ENCODE results near the gene TMEM234. TPM values are rescaled to one million over a fixed set of nuclear protein-coding genes. Genes with fewer than 3 reads are reported as not detected.

Gene TMEM234
- total RNA-seq, 1 experiment from 2014 or later = 23.3 TPM

DNA sequence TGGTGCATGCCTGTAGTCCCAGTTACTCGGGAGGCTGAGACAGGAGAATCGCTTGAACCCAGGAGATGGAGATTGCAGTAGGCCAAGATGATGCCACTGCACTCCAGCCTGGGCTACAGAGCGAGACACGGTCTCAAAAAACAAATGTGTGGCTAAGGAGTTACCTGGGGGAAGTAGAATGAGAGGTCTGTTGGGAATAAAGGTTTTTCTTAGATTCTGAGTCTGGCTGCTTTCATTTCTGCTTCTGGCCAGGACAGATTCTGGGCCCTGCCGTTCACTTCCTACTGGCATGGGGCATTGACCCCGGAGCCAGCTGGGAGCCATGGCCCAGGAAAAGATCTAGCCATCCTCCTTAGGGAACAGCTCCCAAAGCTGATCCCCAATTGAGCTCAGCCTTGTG lies 13.7 kb downstream of the TMEM234 start:
- POLR2A ChIA-PET = no interaction called here

DNA sequence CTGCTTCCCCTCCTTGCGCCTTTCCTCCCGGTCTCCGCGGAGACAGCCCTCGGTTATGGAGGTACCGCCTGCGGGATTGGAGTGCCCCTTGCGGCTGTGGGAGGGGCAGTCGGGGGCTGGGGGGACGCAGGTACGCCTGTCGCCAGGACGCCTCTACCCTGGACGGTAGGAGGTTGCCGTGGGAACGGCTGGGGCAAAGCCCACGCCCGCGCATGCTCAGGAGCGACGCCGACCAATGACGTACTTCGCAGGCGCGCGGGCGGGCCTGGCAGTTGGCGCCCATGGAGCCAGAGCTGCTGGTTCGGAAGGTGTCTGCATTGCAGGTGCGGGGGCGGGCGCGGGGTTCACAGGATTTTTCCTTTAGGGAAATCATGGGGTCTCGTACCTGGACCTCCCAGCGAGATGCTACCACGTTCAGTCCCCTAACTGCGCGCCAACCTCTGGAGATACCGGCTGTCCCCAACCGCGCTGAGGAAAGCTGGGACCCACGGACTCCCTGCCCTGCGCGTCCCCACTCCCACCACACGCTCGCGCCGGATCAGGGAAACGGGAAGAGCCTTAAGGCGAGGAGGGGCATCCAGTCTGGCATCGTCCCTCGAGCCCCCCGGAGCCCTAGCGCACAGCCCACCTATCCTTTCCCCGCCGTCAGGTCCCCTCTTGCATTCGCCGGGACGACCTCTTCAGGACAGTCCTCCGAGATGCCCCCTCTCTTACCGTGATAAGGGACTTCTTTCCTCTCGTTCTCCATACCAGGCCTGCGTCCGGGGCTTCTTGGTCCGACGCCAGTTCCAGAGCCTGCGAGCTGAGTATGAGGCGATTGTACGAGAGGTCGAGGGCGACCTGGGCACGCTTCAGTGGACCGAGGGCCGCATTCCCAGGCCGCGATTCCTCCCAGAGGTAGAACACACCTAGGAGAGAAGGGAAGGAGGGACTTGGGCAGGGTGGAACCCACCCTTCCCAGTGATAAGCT lies 16.5 kb downstream of the TMEM234 start, which contains the start of gene IQCC:
Gene IQCC, plus strand, starts transcription at position 271 of the 970 bp plus-strand sequence. Its CDS starts 11 bp downstream, at position 282.
- peak; percentile 87; the same call in 1 of the 2 replicates for TF ChIP-seq SIN3A (IDR thresholded peaks at IDR 0.05; ENCODE audit: borderline replicate concordance, insufficient read depth, low read depth, low read length)
- TF ChIP-seq TCF7L2 (IDR thresholded peaks at IDR 0.05; ENCODE audit: low read depth, low read length) = no peak
- TF ChIP-seq, protein P1, sequence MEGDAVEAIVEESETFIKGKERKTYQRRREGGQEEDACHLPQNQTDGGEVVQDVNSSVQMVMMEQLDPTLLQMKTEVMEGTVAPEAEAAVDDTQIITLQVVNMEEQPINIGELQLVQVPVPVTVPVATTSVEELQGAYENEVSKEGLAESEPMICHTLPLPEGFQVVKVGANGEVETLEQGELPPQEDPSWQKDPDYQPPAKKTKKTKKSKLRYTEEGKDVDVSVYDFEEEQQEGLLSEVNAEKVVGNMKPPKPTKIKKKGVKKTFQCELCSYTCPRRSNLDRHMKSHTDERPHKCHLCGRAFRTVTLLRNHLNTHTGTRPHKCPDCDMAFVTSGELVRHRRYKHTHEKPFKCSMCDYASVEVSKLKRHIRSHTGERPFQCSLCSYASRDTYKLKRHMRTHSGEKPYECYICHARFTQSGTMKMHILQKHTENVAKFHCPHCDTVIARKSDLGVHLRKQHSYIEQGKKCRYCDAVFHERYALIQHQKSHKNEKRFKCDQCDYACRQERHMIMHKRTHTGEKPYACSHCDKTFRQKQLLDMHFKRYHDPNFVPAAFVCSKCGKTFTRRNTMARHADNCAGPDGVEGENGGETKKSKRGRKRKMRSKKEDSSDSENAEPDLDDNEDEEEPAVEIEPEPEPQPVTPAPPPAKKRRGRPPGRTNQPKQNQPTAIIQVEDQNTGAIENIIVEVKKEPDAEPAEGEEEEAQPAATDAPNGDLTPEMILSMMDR (IDR thresholded peaks at IDR 0.05) = no peak
- peak; percentile 90 for TF ChIP-seq POLR2AphosphoS5 (IDR thresholded peaks at IDR 0.05; ENCODE audit: low read depth, low read length)
- TF ChIP-seq, protein P2, sequence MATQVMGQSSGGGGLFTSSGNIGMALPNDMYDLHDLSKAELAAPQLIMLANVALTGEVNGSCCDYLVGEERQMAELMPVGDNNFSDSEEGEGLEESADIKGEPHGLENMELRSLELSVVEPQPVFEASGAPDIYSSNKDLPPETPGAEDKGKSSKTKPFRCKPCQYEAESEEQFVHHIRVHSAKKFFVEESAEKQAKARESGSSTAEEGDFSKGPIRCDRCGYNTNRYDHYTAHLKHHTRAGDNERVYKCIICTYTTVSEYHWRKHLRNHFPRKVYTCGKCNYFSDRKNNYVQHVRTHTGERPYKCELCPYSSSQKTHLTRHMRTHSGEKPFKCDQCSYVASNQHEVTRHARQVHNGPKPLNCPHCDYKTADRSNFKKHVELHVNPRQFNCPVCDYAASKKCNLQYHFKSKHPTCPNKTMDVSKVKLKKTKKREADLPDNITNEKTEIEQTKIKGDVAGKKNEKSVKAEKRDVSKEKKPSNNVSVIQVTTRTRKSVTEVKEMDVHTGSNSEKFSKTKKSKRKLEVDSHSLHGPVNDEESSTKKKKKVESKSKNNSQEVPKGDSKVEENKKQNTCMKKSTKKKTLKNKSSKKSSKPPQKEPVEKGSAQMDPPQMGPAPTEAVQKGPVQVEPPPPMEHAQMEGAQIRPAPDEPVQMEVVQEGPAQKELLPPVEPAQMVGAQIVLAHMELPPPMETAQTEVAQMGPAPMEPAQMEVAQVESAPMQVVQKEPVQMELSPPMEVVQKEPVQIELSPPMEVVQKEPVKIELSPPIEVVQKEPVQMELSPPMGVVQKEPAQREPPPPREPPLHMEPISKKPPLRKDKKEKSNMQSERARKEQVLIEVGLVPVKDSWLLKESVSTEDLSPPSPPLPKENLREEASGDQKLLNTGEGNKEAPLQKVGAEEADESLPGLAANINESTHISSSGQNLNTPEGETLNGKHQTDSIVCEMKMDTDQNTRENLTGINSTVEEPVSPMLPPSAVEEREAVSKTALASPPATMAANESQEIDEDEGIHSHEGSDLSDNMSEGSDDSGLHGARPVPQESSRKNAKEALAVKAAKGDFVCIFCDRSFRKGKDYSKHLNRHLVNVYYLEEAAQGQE (IDR thresholded peaks at IDR 0.05; ENCODE audit: insufficient read depth in 1 of 2, low read depth in 2 of 2, low read length in 1 of 2) = no peak
- DNase-seq (ENCODE audit: low read depth, low spot score) (no peak), ATAC-seq (peak; percentile 88)
- H3K27ac ChIP-seq (ENCODE audit: low read length) = peak within 1 kb of the TSS; percentile 77
- ChIA-PET CTCF (interaction anchor here (0.6 to 1.5 kb wide), 2 partner anchors 10 to 53 kb away, joined by 3 to 5 read pairs; no protein-coding TSS in a partner anchor), POLR2A (interaction anchor here (0.6 kb wide), 1 partner anchor 100 kb away, joined by 8 read pairs; no protein-coding TSS in a partner anchor)
- no peaks in the 10 kb centered on the region for H3K27me3 ChIP-seq (ENCODE audit: control insufficient read depth, insufficient read depth, low read length)
- intact Hi-C loops (cut with micrococcal nuclease; ENCODE audit: unreplicated experiment) = no loop called here
- no peaks in the 10 kb centered on the region for H3K36me3 ChIP-seq (ENCODE audit: control insufficient read depth, insufficient read depth, low read length)
- H3K4me3 ChIP-seq (ENCODE audit: low read depth in 2 of 2, low read length in 2 of 2) = peak within 1 kb of the TSS; percentile 63 to 90
- H3K4me1 ChIP-seq (ENCODE audit: control insufficient read depth, insufficient read depth, low read length) = peaks cover 24% of the 10 kb centered on the region
- BruUV-seq (replicated peaks) = TSS peak; percentile 93
- no peaks in the 10 kb centered on the region for H3K9me3 ChIP-seq (ENCODE audit: control insufficient read depth, insufficient read depth, low read depth, low read length)
- in situ Hi-C loops (cut with HindIII; ENCODE audit: low pct_unique_long_range_greater_than_20kb, low sequenced_read_pairs) = no loop called here

More for the DNA sequence above, 13.7 kb downstream of the TMEM234 start:
- ATAC-seq = no peak
- H3K4me1 ChIP-seq (ENCODE audit: control insufficient read depth, insufficient read depth, low read length) = peaks cover 12% of the 10 kb centered on the region
- no peak for DNase-seq (ENCODE audit: low read depth, low spot score)
- CTCF ChIA-PET = no interaction called here
- intact Hi-C loops (cut with micrococcal nuclease; ENCODE audit: unreplicated experiment) (no loop called here), in situ Hi-C loops (cut with HindIII; ENCODE audit: low pct_unique_long_range_greater_than_20kb, low sequenced_read_pairs) (no loop called here)
- TF ChIP-seq TCF7L2 (IDR thresholded peaks at IDR 0.05; ENCODE audit: low read depth, low read length) (no peak), SIN3A (IDR thresholded peaks at IDR 0.05; ENCODE audit: borderline replicate concordance, insufficient read depth, low read depth, low read length) (no peak), POLR2AphosphoS5 (IDR thresholded peaks at IDR 0.05; ENCODE audit: low read depth, low read length) (no peak)
- TF ChIP-seq, protein P2 (IDR thresholded peaks at IDR 0.05; ENCODE audit: insufficient read depth in 1 of 2, low read depth in 2 of 2, low read length in 1 of 2) = no peak
- TF ChIP-seq, protein P1 (IDR thresholded peaks at IDR 0.05) = no peak
- H3K4me3 ChIP-seq (ENCODE audit: low read depth in 2 of 2, low read length in 2 of 2) = no peak overlapping the region
- H3K36me3 ChIP-seq (ENCODE audit: control insufficient read depth, insufficient read depth, low read length) = no peaks in the 10 kb centered on the region
- no peaks in the 10 kb centered on the region for H3K27me3 ChIP-seq (ENCODE audit: control insufficient read depth, insufficient read depth, low read length)
- no peaks in the 10 kb centered on the region for H3K9me3 ChIP-seq (ENCODE audit: control insufficient read depth, insufficient read depth, low read depth, low read length)
- no peak overlapping the region for H3K27ac ChIP-seq (ENCODE audit: low read length)
- no TSS peak for BruUV-seq (replicated peaks)

Data from Panc1 (cell line).